ENCODE results near the gene TMEM107.

The TMEM107 gene

DNA sequence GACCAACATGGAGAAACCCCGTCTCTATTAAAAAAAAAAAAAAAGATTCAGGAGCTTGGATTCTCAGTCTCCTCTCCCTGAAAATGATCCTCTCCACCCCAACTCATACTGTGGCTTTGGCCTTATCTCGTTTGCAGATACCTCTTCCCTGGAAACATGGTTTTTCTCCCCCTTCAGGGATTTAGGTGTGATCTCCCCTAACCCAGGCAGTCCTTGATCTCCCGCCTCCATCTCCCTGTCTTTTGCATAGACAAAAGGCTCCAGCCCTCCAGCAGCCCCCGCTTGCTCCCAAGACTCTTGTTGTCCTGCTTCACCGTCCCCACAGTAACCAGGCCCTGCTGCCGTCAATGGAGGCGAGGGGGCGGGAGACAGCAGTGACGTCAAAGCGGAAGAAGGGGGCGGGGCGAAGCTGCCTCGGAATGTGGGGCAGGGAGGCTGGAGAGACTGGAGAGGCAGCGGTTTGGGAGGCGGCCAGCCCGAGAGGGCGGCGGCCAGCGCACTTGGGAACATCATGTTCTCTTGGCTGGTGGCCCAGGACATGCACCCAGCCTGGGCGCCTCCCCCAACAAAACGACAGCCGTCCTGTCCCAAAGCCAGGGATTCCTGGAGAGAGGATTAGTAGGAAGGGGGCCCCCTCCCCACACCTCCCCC, 22.1 kb downstream of the TMEM107 start:
- no peaks in the 10 kb centered on the region for H3K27me3 ChIP-seq (ENCODE audit: insufficient read depth, low read length)
- H2AFZ ChIP-seq (ENCODE audit: low read depth, low read length): no peak overlapping the region
- peaks cover 48% of the 10 kb centered on the region for H3K4me1 ChIP-seq (ENCODE audit: insufficient read depth, low read length)
- H3K9me3 ChIP-seq (ENCODE audit: low read length): no peaks in the 10 kb centered on the region
- H3K4me3 ChIP-seq (ENCODE audit: low read length): peak overlapping the region; percentile 43
- peaks cover 15% of the 10 kb centered on the region for H3K36me3 ChIP-seq (ENCODE audit: insufficient read depth, low read length)

DNA sequence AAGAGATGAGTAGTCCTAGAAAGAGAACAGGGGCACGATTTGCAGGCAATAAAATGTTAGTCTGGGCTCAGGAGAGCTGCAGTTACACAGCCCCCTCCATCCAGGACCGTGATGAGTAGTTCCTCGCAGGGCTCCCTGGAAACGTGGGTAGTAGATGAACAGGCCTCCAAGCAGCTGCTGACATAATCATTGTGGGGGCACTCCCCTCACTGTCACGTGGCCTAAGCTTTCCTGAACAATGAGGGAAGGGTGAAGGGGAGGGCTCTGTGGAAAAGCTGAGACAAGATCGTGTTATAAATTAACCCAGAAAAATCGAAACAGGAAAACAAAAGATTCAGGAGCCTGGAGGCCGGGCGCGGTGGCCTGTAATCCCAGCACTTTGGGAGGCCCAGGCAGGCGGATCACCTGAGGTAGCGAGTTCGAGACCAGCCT, 22.6 kb downstream of the TMEM107 start:
- H3K4me1 ChIP-seq (ENCODE audit: insufficient read depth, low read length): peaks cover 48% of the 10 kb centered on the region
- no peak overlapping the region for H2AFZ ChIP-seq (ENCODE audit: low read depth, low read length)
- no peaks in the 10 kb centered on the region for H3K27me3 ChIP-seq (ENCODE audit: insufficient read depth, low read length)
- no peaks in the 10 kb centered on the region for H3K9me3 ChIP-seq (ENCODE audit: low read length)
- H3K36me3 ChIP-seq (ENCODE audit: insufficient read depth, low read length): peaks cover 17% of the 10 kb centered on the region
- H3K4me3 ChIP-seq (ENCODE audit: low read length): peak overlapping the region; percentile 43

DNA sequence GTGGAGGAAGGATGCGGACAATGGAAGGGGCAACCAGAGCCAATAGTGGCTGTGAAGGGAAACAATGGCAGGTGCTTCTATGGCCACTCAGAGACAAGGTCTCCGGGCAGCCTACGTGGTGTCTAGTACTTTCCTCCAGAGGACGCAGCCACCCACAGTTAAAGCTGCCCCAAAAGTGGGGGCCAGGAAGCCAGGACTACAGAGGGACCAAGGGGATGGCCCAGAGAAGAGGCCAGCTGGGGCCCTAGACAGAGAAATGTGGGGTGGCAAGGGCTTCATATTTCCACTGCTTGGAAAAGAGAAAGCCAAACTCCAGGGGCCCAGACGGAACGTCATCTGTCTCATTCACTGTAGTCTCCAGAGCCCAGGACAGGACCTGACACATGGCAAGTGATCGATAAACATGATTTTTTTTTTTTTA, 23.1 kb downstream of the TMEM107 start:
- Histone ChIP-seq H2AFZ (ENCODE audit: low read depth, low read length) (no peak overlapping the region), H3K4me3 (ENCODE audit: low read length) (peak overlapping the region; percentile 83), H3K36me3 (ENCODE audit: insufficient read depth, low read length) (peaks cover 18% of the 10 kb centered on the region), H3K27me3 (ENCODE audit: insufficient read depth, low read length) (no peaks in the 10 kb centered on the region), H3K9me3 (ENCODE audit: low read length) (no peaks in the 10 kb centered on the region), H3K4me1 (ENCODE audit: insufficient read depth, low read length) (peaks cover 48% of the 10 kb centered on the region)

DNA sequence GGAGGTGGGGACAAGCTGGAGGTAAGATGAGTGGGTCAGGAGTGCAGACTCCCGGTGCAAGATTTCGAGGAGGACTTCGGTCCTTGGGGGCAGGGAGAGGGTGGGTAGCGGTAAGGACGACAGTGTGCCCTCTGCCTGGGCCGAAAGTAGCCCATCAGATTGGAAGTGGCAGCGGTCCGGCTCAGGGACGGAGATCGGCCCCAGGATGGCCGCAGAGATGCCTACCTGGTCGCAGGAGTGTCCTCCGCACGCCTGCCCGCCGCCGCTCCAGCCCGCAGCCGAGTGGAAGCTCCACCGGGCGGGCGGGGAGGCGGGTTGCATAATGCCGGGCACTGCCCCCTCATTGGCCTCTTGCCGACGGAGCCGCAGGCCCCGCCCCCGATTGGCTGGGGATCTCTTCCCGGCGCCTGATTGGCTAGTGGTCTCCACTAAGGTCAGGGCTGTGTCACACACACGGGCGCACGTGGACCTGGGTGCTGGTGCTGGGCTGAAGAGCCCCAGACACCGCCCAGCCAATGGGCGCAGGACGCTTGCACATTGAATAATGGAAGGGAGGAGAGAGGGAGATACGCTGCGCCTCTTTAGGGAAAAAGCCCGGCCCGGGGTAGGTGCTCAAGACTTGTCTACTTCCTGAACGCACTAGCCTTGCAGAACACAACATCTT, 23.9 kb downstream of the TMEM107 start, which contains the start of gene PER1:
Gene PER1 (minus strand): TSS at position 293 of the 664 bp plus-strand sequence. CDS start 1,698 bp downstream, outside the sequence.
- H3K4me1 ChIP-seq (ENCODE audit: insufficient read depth, low read length): peaks cover 48% of the 10 kb centered on the region
- H2AFZ ChIP-seq (ENCODE audit: low read depth, low read length): peak within 1 kb of the TSS; percentile 21
- no peaks in the 10 kb centered on the region for H3K9me3 ChIP-seq (ENCODE audit: low read length)
- H3K27me3 ChIP-seq (ENCODE audit: insufficient read depth, low read length): no peaks in the 10 kb centered on the region
- H3K36me3 ChIP-seq (ENCODE audit: insufficient read depth, low read length): peaks cover 26% of the 10 kb centered on the region
- H3K4me3 ChIP-seq (ENCODE audit: low read length): peak within 1 kb of the TSS; percentile 83

DNA sequence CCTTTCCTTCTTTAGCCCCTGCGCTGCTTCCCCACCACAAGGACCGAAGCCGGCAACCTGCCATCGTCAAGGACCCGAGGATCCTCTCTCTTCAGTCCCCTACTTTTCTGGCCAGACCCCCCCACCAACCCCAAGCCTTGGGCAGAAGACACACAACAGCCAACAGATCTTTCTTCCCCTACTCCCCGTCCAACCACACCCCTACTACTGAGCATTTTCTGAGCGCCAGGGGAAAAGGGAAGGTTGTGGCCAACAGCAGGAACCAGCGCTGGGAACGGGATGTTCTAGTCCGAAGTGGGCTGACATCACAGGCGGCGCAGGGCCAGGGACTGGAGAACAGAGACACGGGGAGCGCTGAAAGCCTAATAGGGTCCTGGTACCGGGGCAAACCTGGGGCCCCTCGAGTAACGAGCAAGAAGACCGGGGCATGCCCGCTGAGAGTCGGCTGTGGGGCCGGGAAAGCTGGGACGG, 24.5 kb downstream of the TMEM107 start:
- peak overlapping the region; percentile 83 for H3K4me3 ChIP-seq (ENCODE audit: low read length)
- peaks cover 43% of the 10 kb centered on the region for H3K4me1 ChIP-seq (ENCODE audit: insufficient read depth, low read length)
- H3K27me3 ChIP-seq (ENCODE audit: insufficient read depth, low read length): no peaks in the 10 kb centered on the region
- H3K36me3 ChIP-seq (ENCODE audit: insufficient read depth, low read length): peaks cover 32% of the 10 kb centered on the region
- H2AFZ ChIP-seq (ENCODE audit: low read depth, low read length): peak overlapping the region; percentile 21
- no peaks in the 10 kb centered on the region for H3K9me3 ChIP-seq (ENCODE audit: low read length)

DNA sequence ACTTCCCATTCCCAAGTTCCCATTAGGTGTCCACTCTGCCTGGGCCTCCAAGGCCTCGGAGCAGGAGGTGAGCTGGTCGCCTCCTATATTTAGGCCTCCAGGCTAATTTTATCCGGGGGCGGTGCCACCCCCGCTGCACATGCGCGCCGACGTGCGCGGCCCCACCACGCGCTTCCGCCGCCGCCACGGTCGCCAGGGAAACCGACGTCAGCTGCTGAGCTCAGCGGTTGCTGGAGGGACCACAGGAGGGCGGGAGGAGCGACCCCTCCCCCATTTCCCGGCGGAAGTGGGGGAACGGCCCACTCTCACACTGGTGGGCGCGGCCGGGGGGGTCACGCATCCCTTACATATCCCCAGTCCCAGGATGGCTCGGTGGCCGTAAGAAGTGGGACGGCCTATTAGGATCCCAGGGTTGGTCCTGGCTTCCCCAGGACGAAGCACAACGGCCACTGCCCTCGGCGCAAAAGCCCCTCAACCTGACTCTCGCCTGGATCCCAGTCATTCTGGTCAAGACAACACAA, 25.0 kb downstream of the TMEM107 start:
- Histone ChIP-seq H2AFZ (ENCODE audit: low read depth, low read length) (no peak overlapping the region), H3K36me3 (ENCODE audit: insufficient read depth, low read length) (peaks cover 36% of the 10 kb centered on the region), H3K4me1 (ENCODE audit: insufficient read depth, low read length) (peaks cover 43% of the 10 kb centered on the region), H3K4me3 (ENCODE audit: low read length) (peak overlapping the region; percentile 83), H3K27me3 (ENCODE audit: insufficient read depth, low read length) (no peaks in the 10 kb centered on the region), H3K9me3 (ENCODE audit: low read length) (no peaks in the 10 kb centered on the region)

DNA sequence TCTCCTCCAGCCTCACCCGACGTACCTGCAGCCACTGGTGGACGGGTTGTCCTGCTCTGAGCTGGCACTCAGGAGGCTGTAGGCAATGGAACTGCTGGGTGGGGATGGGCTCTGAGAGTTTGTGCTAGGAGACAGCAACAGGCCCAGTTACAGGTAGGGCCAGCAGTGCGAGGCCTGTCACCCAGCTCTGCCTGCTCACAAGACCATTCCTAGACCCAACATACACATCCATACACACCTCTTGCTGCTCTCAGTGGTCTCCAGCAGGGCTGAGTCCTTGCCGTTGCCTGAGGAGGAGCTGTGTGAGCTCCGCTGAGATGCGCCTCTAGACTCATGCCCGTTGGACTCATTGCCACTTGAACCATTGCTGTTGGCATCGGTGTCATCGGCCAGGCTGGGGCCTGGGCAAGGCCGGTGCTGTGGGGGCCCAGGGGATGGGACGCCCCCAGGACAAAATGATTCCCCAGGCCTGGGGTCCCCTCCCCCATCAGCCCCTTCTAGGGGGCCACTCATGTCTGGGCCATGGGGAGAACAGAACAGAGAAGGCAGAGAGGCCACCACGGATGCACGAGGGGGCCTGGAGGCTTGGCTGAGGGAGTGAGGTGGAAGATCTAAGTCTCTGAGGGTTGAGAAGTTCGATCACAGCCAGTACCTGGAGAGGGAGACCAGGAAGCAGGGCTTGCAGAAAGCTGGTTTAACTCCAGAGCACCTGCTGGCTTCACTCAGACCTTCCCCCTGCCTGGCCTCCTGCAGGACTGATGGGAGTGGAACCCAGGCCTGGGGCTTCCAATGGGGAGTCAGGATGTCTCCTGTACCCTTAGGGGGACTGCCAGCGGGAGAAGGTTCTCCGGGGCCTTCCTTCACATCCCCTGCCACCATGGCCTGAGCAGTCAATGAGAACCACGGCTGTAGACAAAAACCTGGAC, 25.7 kb downstream of the TMEM107 start:
- peaks cover 37% of the 10 kb centered on the region for H3K4me1 ChIP-seq (ENCODE audit: insufficient read depth, low read length)
- H3K27me3 ChIP-seq (ENCODE audit: insufficient read depth, low read length): no peaks in the 10 kb centered on the region
- H3K36me3 ChIP-seq (ENCODE audit: insufficient read depth, low read length): peaks cover 43% of the 10 kb centered on the region
- H3K4me3 ChIP-seq (ENCODE audit: low read length): peak overlapping the region; percentile 83
- H3K9me3 ChIP-seq (ENCODE audit: low read length): no peaks in the 10 kb centered on the region
- H2AFZ ChIP-seq (ENCODE audit: low read depth, low read length): no peak overlapping the region

DNA sequence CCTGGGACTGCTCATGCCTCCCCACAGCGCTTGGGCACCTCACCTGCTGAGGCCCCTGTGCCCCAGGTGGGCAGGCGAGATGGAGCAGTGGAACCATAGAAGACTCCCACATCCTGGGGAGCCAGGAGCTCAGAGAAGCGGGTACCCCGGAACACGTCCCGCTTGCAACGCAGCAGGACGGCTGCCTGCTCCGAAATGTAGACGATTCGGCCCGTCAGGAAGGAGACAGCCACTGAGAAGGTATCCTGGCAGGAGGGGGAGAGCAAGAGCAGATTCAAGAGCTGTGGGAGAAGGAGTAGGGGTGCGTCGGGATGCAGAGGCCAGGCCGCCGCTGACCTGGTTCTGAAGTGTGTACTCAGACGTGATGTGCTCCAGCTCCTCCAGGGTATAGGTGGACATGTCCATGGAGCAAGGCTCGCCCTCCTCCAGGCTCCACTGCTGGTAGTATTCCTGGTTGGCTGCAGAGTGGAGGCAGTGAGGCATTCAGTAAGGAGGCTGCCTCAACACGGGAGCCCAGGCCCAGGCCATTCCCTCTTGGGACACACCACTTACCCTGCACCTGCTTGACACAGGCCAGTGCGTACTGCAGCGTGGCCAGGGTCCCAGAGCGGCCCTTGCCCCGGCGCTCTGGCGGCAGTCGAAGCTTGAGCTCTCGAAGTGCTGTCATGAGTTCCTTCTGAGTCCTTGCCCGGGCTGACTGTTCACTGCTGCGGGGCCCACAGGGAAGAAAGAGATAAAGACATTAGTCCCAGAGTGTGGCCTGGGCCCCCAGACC, 26.6 kb downstream of the TMEM107 start:
- H2AFZ ChIP-seq (ENCODE audit: low read depth, low read length): no peak overlapping the region
- H3K4me3 ChIP-seq (ENCODE audit: low read length): no peak overlapping the region
- H3K4me1 ChIP-seq (ENCODE audit: insufficient read depth, low read length): peaks cover 28% of the 10 kb centered on the region
- H3K36me3 ChIP-seq (ENCODE audit: insufficient read depth, low read length): peaks cover 50% of the 10 kb centered on the region
- no peaks in the 10 kb centered on the region for H3K9me3 ChIP-seq (ENCODE audit: low read length)
- no peaks in the 10 kb centered on the region for H3K27me3 ChIP-seq (ENCODE audit: insufficient read depth, low read length)

DNA sequence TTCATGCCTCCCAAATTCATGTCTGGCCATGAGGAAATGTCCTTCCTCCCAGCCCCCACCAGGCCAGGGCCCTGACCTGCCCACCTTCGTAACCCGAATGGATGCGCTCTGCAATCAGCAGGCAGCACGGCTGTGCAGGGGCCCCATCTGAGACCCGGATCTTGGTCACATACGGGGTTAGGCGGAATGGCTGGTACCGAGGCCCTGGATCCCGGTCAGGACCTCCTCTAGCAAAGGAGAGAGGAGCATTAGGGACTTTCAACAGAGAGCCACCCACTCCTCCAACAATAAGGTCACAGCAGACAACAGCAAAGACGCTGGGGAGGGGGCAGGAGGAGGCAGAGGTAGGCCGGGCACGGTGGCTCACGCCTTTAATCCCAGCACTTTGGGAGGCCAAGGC, 27.6 kb downstream of the TMEM107 start:
- H3K4me3 ChIP-seq (ENCODE audit: low read length): no peak overlapping the region
- H3K27me3 ChIP-seq (ENCODE audit: insufficient read depth, low read length): no peaks in the 10 kb centered on the region
- peaks cover 58% of the 10 kb centered on the region for H3K36me3 ChIP-seq (ENCODE audit: insufficient read depth, low read length)
- no peak overlapping the region for H2AFZ ChIP-seq (ENCODE audit: low read depth, low read length)
- H3K4me1 ChIP-seq (ENCODE audit: insufficient read depth, low read length): peaks cover 18% of the 10 kb centered on the region
- H3K9me3 ChIP-seq (ENCODE audit: low read length): no peaks in the 10 kb centered on the region

DNA sequence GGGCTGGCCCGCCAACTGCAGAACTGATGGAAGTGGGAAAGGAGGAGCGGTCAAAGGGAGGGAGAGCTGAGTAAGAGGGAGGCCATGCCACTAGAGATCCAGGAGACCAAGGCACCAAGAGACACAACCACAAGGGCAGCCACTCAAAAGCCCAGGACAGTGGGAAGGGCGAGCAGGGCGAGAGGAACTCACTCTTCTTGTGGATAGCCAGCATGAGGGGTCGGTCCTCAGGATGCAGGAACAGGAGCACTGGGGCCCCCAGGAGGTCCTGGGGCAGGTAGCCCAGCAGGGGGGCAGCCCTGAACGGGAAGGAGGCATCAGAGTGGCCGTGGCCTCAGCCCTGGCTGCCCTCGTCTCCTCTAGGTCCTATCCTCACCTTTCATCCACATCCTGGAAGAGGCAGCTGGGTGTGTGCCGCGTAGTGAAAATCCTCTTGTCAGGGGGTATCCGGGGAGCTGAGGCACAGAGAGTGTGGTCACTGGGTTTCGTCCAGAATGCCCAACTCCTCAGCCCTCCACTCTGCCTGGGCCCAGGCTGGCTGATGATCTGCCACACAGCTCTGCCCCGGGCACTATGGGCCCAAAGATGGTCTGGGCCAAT, 28.3 kb downstream of the TMEM107 start:
- Histone ChIP-seq H2AFZ (ENCODE audit: low read depth, low read length) (no peak overlapping the region), H3K4me3 (ENCODE audit: low read length) (no peak overlapping the region), H3K9me3 (ENCODE audit: low read length) (no peaks in the 10 kb centered on the region), H3K27me3 (ENCODE audit: insufficient read depth, low read length) (no peaks in the 10 kb centered on the region), H3K36me3 (ENCODE audit: insufficient read depth, low read length) (peaks cover 58% of the 10 kb centered on the region), H3K4me1 (ENCODE audit: insufficient read depth, low read length) (peaks cover 12% of the 10 kb centered on the region)

DNA sequence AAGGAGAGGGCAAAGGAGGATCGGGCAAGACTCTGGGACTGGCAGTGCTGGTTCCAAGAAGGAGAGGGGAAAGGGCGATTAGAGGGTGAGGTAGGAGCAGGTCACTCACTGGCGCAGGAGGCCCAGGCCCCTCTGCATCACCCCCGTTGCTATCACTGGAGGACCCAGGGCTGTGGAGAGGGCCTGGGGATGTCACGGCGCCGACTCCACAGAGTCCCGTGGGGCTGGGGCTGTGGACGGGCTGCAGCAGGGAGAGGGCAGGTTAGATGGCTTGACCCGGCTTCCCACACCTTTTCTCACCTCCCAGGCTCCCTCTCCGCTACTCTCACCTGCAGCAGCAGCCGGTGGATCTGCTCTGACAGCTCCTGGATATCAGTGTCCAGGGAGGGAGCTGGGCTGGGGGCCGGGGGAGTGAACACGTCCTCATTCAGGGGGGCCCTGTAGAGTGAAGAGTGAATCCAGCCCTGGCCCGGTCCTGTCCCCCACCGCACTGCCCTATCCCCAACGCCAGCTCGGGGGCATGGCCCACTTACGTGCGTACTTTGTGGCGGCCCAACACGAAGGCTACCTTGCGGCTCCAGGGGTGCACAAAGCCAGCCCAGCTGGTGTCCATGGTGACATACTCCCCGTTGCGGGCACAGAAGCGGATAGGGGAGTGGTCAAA, 28.9 kb downstream of the TMEM107 start:
- H3K9me3 ChIP-seq (ENCODE audit: low read length): no peaks in the 10 kb centered on the region
- no peak overlapping the region for H3K4me3 ChIP-seq (ENCODE audit: low read length)
- peaks cover 61% of the 10 kb centered on the region for H3K36me3 ChIP-seq (ENCODE audit: insufficient read depth, low read length)
- H3K4me1 ChIP-seq (ENCODE audit: insufficient read depth, low read length): peaks cover 6% of the 10 kb centered on the region
- no peak overlapping the region for H2AFZ ChIP-seq (ENCODE audit: low read depth, low read length)
- H3K27me3 ChIP-seq (ENCODE audit: insufficient read depth, low read length): no peaks in the 10 kb centered on the region

All from neuron (in vitro differentiated cells).